Heart left ventricle (tissue), 16 donors: Measurements from ENCODE around the gene BMPR2. TPM values are rescaled to one million over a fixed set of nuclear protein-coding genes. Genes with fewer than 3 reads are reported as not detected.

Experiments
- ATAC-seq, 4 donors: fragments of 200-7000 bp; cut with Tn5 transposase; one replicate each; pipeline ENCODE4 v1.9.1; 2020 to 2022; ENCODE audit warnings: moderate library complexity in 4 of 4, mild to moderate bottlenecking in 3 of 4, moderate number of reproducible peaks in 1 of 4
- DNase-seq, 5 donors: peaks; one replicate each; pipeline ENCODE4 v3.0.0-alpha.2; 2020
- H3K27ac ChIP-seq, 12 donors: fragments of 200-600 bp; sonication (generic) in 4 of 12; one replicate each; pipeline versions ENCODE4 v1.5.0 to v1.8.0; 2016 to 2022; ENCODE audit warnings: mild to moderate bottlenecking in 2 of 12
- H3K27me3 ChIP-seq, 9 donors: fragments of 200-600 bp; sonication (generic) in 2 of 9; one replicate each; pipeline versions ENCODE4 v1.5.1 to v1.8.0; 2016 to 2022; ENCODE audit warnings: mild to moderate bottlenecking in 3 of 9
- H3K36me3 ChIP-seq, 9 donors: fragments of 200-600 bp; sonication (generic) in 2 of 9; one replicate each; pipeline versions ENCODE4 v1.5.0 to v1.8.0; 2018 to 2022; ENCODE audit warnings: mild to moderate bottlenecking in 2 of 9
- H3K4me1 ChIP-seq, 12 donors: fragments of 200-600 bp; sonication (generic) in 4 of 12; one replicate each; pipeline versions ENCODE4 v1.5.0 to v1.8.0; 2016 to 2022; ENCODE audit warnings: mild to moderate bottlenecking in 3 of 12
- H3K4me3 ChIP-seq, 12 donors: fragments of 200-600 bp; sonication (generic) in 4 of 12; one replicate each; pipeline versions ENCODE4 v1.5.0 to v1.8.0; 2017 to 2022; ENCODE audit warnings: mild to moderate bottlenecking in 9 of 12, moderate library complexity in 4 of 12
- H3K9me3 ChIP-seq, 12 donors: fragments of 200-600 bp; sonication (generic) in 4 of 12; one replicate each; pipeline versions ENCODE4 v1.5.0 to v1.8.0; 2016 to 2022; ENCODE audit warnings: mild to moderate bottlenecking in 1 of 12
- CTCF ChIP-seq, 12 donors: fragments of 200-600 bp; sonication (generic) in 4 of 12; IDR thresholded peaks; one replicate each; pipeline versions ENCODE4 v1.5.0 to v1.8.0; 2018 to 2022; ENCODE audit warnings: antibody characterized with exemption in 12 of 12, mild to moderate bottlenecking in 5 of 12
- POLR2A ChIP-seq, 2 donors: fragments of 450-650 bp; IDR thresholded peaks; one replicate each; pipeline ENCODE4 v1.6.1; 2017; ENCODE audit warnings: antibody characterized with exemption in 2 of 2, mild to moderate bottlenecking in 2 of 2, moderate library complexity in 2 of 2
- WGBS, 4 donors: extraction: QIAGEN DNeasy Blood & Tissue Kit in 2 of 4; methylation state at CpG; one replicate each; pipeline versions ENCODE4 v1.1.5 to v1.1.7; 2013 to 2018; 5-methylcytosine and 5-hydroxymethylcytosine counted together
- intact Hi-C, 10 donors: fragments of 100-400 bp; cut with DNase I; formaldehyde crosslinking; loops; one replicate each; pipeline versions ENCODE4 v1.11.1 to v1.14.2; 2022
- polyA plus RNA-seq, 2 donors: library from polyadenylated mRNA; stranded (reverse); fragments of 200-250 nt; gene quantifications; one replicate each; pipeline ENCODE4 v1.2.3, GENCODE V29; 2013
- total RNA-seq, 9 donors: library from RNA; depleted of rRNA in 2 of 9; stranded (reverse); fragments of >200 nt in 2 of 9; fragmentation: NEBNext Ultra II Directional in 3 of 9; extraction: Animal tissue kit (Norgen Biotek cat#: 25700) in 3 of 9; gene quantifications; one replicate each; pipeline versions ENCODE4 v1.1.0 to v1.2.4, GENCODE V29; 2016 to 2023
- donor health status: ischemic (EF 13 %, LVEDD 7.1; RV severe dilation, severe dysfunction).
- donor health status: healthy with polysubstance abuse.
- donor health status: DM: no; HTN: yes; CAD: no.
- donor health status: DM: no; HTN: no; CAD: no.
- donor health status: ischemic (EF 25% LVEDD 6.9; RV normal size, moderate dysfunction).
- donor health status: ischemic (EF 25% LVEDD 5.7; RV mildly dilated, moderate dysfunction).
- donor health status: healthy.
- donor health status: DM: yes; HTN: yes; CAD: no.
- donor health status: ischemic (EF 35%, LVEDD 5.7; RV mildly dilated, moderate dysfunction).
- donor health status: nonischemic (EF 11% LVEDD 7.7; RV severe dilation, severe dysfunction).
- donor health status: DM: yes; HTN: yes; CAD: no.
- donor health status: PGD.
- donor health status: ischemic (EF 29% LVEDD 5.4; RV normal size, mild dysfunction).
- donor health status: nonischemic (EF 23%, LVEDD 6.1; RV moderate dilation, normal function).

Gene BMPR2
- total and polyA plus RNA-seq, 11 donors: 9.0 to 81.9 (median 59.9) TPM

GRCh38 chr2:202508686-202509085, 132.6 kb downstream of the BMPR2 start:
- H3K36me3 ChIP-seq: peaks cover 0 to 13% (median under 1%) of the 10 kb centered on the region in 9 donors
- no peak overlapping the region for H3K27ac ChIP-seq
- 75 to 84% (median 82%) methylated on average over 2 of the region's 2 CpGs for WGBS, 4 donors
- DNase-seq: no peak
- ATAC-seq: no peak
- TF ChIP-seq POLR2A (IDR thresholded peaks at IDR 0.05) (no peak), CTCF (IDR thresholded peaks at IDR 0.05) (no peak)
- no peaks in the 10 kb centered on the region for H3K27me3 ChIP-seq
- no peaks in the 10 kb centered on the region for H3K4me1 ChIP-seq
- no peak overlapping the region for H3K4me3 ChIP-seq
- no peaks in the 10 kb centered on the region for H3K9me3 ChIP-seq
- intact Hi-C loops: loop anchor here in 1 of 10 donors (10.0 kb wide), 1 partner anchor 134 kb away; the partner anchor contains the start of gene BMPR2

GRCh38 chr2:202510911-202511310, 134.8 kb downstream of the BMPR2 start:
- intact Hi-C loops: loop anchor here in 1 of 10 donors (10.0 kb wide), 1 partner anchor 136 kb away; the partner anchor contains the start of gene BMPR2
- DNase-seq (no peak), ATAC-seq (peak; percentile 42 to 73 (median 62))
- no peak overlapping the region for H3K27ac ChIP-seq
- WGBS, 4 donors: 77 to 88% (median 84%) methylated on average over 3 of the region's 3 CpGs
- no peaks in the 10 kb centered on the region for H3K9me3 ChIP-seq
- no peak overlapping the region for H3K4me3 ChIP-seq
- no peaks in the 10 kb centered on the region for H3K27me3 ChIP-seq
- peaks cover 0 to 24% (median 22%) of the 10 kb centered on the region in 9 donors for H3K36me3 ChIP-seq
- TF ChIP-seq POLR2A (IDR thresholded peaks at IDR 0.05) (no peak), CTCF (IDR thresholded peaks at IDR 0.05) (no peak)
- no peaks in the 10 kb centered on the region for H3K4me1 ChIP-seq

GRCh38 chr2:202512176-202512575, 136.0 kb downstream of the BMPR2 start:
- TF ChIP-seq CTCF (IDR thresholded peaks at IDR 0.05) (no peak), POLR2A (IDR thresholded peaks at IDR 0.05) (no peak)
- intact Hi-C loops: loop anchor here in 1 of 10 donors (10.0 kb wide), 1 partner anchor 137 kb away; the partner anchor contains the start of gene BMPR2
- WGBS, 4 donors: 92 to 99% (median 98%) methylated on average over 2 of the region's 2 CpGs
- H3K27ac ChIP-seq: no peak overlapping the region
- no peaks in the 10 kb centered on the region for H3K9me3 ChIP-seq
- peaks cover 0 to 36% (median 31%) of the 10 kb centered on the region in 9 donors for H3K36me3 ChIP-seq
- DNase-seq (no peak), ATAC-seq (no peak)
- no peak overlapping the region for H3K4me3 ChIP-seq
- no peaks in the 10 kb centered on the region for H3K4me1 ChIP-seq
- H3K27me3 ChIP-seq: no peaks in the 10 kb centered on the region

- no peaks in the 10 kb centered on the region for H3K4me1 ChIP-seq
- TF ChIP-seq CTCF (IDR thresholded peaks at IDR 0.05) (no peak), POLR2A (IDR thresholded peaks at IDR 0.05) (no peak)
- no peaks in the 10 kb centered on the region for H3K9me3 ChIP-seq
- no peaks in the 10 kb centered on the region for H3K27me3 ChIP-seq
- intact Hi-C loops: loop anchor here in 1 of 10 donors (10.0 kb wide), 1 partner anchor 140 kb away; the partner anchor contains the start of gene BMPR2
- H3K36me3 ChIP-seq: peaks cover 0 to 60% (median 46%) of the 10 kb centered on the region in 9 donors
- no peak overlapping the region for H3K4me3 ChIP-seq
- ATAC-seq (no peak), DNase-seq (no peak)
- 94 to 97% (median 95%) methylated on average over 3 of the region's 3 CpGs for WGBS, 4 donors
- H3K27ac ChIP-seq: no peak overlapping the region
These were observed 138.6 kb downstream of the BMPR2 start for GRCh38 chr2:202514732-202515131.
